ENCODE results near the gene TTLL9. TPM values are rescaled to one million over a fixed set of nuclear protein-coding genes. Genes with fewer than 3 reads are reported as not detected.
A peak's percentile ranks its signal among the peaks of the same experiment; 100 is the strongest.

The TTLL9 gene
- polyA plus RNA-seq, 1 donor: 1.0 TPM

GRCh38 chr20:31879143-31879987 lies 8.9 kb downstream of the TTLL9 start:
- no CpG with 5 or more reads among the region's 45 CpGs for WGBS (ENCODE audit: insufficient coverage, low lambda C conversion rate)

GRCh38 chr20:31881945-31882344 lies 11.5 kb downstream of the TTLL9 start:
- Histone ChIP-seq H3K9me3 (ENCODE audit: control insufficient read depth, low read depth, low read length) (no peaks in the 10 kb centered on the region), H3K27ac (ENCODE audit: low read length) (no peak overlapping the region), H3K27me3 (ENCODE audit: control insufficient read depth, insufficient read depth, low read length) (no peaks in the 10 kb centered on the region), H3K4me1 (ENCODE audit: control insufficient read depth, insufficient read depth, low read length) (peaks cover 8% of the 10 kb centered on the region), H3K36me3 (ENCODE audit: control insufficient read depth, insufficient read depth, low read length) (no peaks in the 10 kb centered on the region), H3K4me3 (ENCODE audit: low read length) (no peak overlapping the region)
- no CpG with 5 or more reads among the region's 5 CpGs for WGBS (ENCODE audit: insufficient coverage, low lambda C conversion rate)
- DNase-seq: no peak

More at GRCh38 chr20:31879143-31879987, 8.9 kb downstream of the TTLL9 start:
- Histone ChIP-seq H3K4me1 (ENCODE audit: control insufficient read depth, insufficient read depth, low read length) (peaks cover 8% of the 10 kb centered on the region), H3K4me3 (ENCODE audit: low read length) (peak overlapping the region; percentile 55), H3K27ac (ENCODE audit: low read length) (peak overlapping the region; percentile 14), H3K27me3 (ENCODE audit: control insufficient read depth, insufficient read depth, low read length) (no peaks in the 10 kb centered on the region), H3K9me3 (ENCODE audit: control insufficient read depth, low read depth, low read length) (no peaks in the 10 kb centered on the region), H3K36me3 (ENCODE audit: control insufficient read depth, insufficient read depth, low read length) (no peaks in the 10 kb centered on the region)
- DNase-seq: peak; percentile 91 to 94

- H3K4me1 ChIP-seq (ENCODE audit: control insufficient read depth, insufficient read depth, low read length): peaks cover 8% of the 10 kb centered on the region
- H3K27ac ChIP-seq (ENCODE audit: low read length): no peak overlapping the region
- no peak for DNase-seq
- H3K36me3 ChIP-seq (ENCODE audit: control insufficient read depth, insufficient read depth, low read length): no peaks in the 10 kb centered on the region
- no peaks in the 10 kb centered on the region for H3K9me3 ChIP-seq (ENCODE audit: control insufficient read depth, low read depth, low read length)
- H3K4me3 ChIP-seq (ENCODE audit: low read length): no peak overlapping the region
- no peaks in the 10 kb centered on the region for H3K27me3 ChIP-seq (ENCODE audit: control insufficient read depth, insufficient read depth, low read length)
Measured at GRCh38 chr20:31883829-31884228, 13.4 kb downstream of the TTLL9 start.

- no peaks in the 10 kb centered on the region for H3K4me1 ChIP-seq (ENCODE audit: control insufficient read depth, insufficient read depth, low read length)
- no peaks in the 10 kb centered on the region for H3K9me3 ChIP-seq (ENCODE audit: control insufficient read depth, low read depth, low read length)
- DNase-seq: no peak
- H3K4me3 ChIP-seq (ENCODE audit: low read length): no peak overlapping the region
- H3K27me3 ChIP-seq (ENCODE audit: control insufficient read depth, insufficient read depth, low read length): no peaks in the 10 kb centered on the region
- H3K36me3 ChIP-seq (ENCODE audit: control insufficient read depth, insufficient read depth, low read length): no peaks in the 10 kb centered on the region
- no CpG with 5 or more reads among the region's 8 CpGs for WGBS (ENCODE audit: insufficient coverage, low lambda C conversion rate)
- no peak overlapping the region for H3K27ac ChIP-seq (ENCODE audit: low read length)
Measured at GRCh38 chr20:31890646-31891045, 20.2 kb downstream of the TTLL9 start.

GRCh38 chr20:31894980-31895675 lies 24.7 kb downstream of the TTLL9 start:
- Histone ChIP-seq H3K36me3 (ENCODE audit: control insufficient read depth, insufficient read depth, low read length) (no peaks in the 10 kb centered on the region), H3K4me1 (ENCODE audit: control insufficient read depth, insufficient read depth, low read length) (no peaks in the 10 kb centered on the region), H3K4me3 (ENCODE audit: low read length) (no peak overlapping the region), H3K27me3 (ENCODE audit: control insufficient read depth, insufficient read depth, low read length) (no peaks in the 10 kb centered on the region), H3K9me3 (ENCODE audit: control insufficient read depth, low read depth, low read length) (no peaks in the 10 kb centered on the region), H3K27ac (ENCODE audit: low read length) (no peak overlapping the region)
- peak; percentile 29 to 48 for DNase-seq
- WGBS (ENCODE audit: insufficient coverage, low lambda C conversion rate): no CpG with 5 or more reads among the region's 8 CpGs

GRCh38 chr20:31896049-31896448 lies 25.6 kb downstream of the TTLL9 start:
- H3K4me3 ChIP-seq (ENCODE audit: low read length): no peak overlapping the region
- H3K27me3 ChIP-seq (ENCODE audit: control insufficient read depth, insufficient read depth, low read length): no peaks in the 10 kb centered on the region
- H3K27ac ChIP-seq (ENCODE audit: low read length): no peak overlapping the region
- 93% methylated on average over 5 of the region's 9 CpGs for WGBS (ENCODE audit: insufficient coverage, low lambda C conversion rate)
- H3K9me3 ChIP-seq (ENCODE audit: control insufficient read depth, low read depth, low read length): no peaks in the 10 kb centered on the region
- H3K36me3 ChIP-seq (ENCODE audit: control insufficient read depth, insufficient read depth, low read length): no peaks in the 10 kb centered on the region
- DNase-seq: no peak
- H3K4me1 ChIP-seq (ENCODE audit: control insufficient read depth, insufficient read depth, low read length): no peaks in the 10 kb centered on the region

GRCh38 chr20:31897541-31897940 lies 27.1 kb downstream of the TTLL9 start:
- H3K9me3 ChIP-seq (ENCODE audit: control insufficient read depth, low read depth, low read length): no peaks in the 10 kb centered on the region
- DNase-seq: no peak
- no peaks in the 10 kb centered on the region for H3K27me3 ChIP-seq (ENCODE audit: control insufficient read depth, insufficient read depth, low read length)
- no CpG with 5 or more reads among the region's 9 CpGs for WGBS (ENCODE audit: insufficient coverage, low lambda C conversion rate)
- no peaks in the 10 kb centered on the region for H3K4me1 ChIP-seq (ENCODE audit: control insufficient read depth, insufficient read depth, low read length)
- H3K36me3 ChIP-seq (ENCODE audit: control insufficient read depth, insufficient read depth, low read length): no peaks in the 10 kb centered on the region
- H3K4me3 ChIP-seq (ENCODE audit: low read length): no peak overlapping the region
- no peak overlapping the region for H3K27ac ChIP-seq (ENCODE audit: low read length)

GRCh38 chr20:31901615-31902014 lies 31.2 kb downstream of the TTLL9 start:
- H3K4me1 ChIP-seq (ENCODE audit: control insufficient read depth, insufficient read depth, low read length): no peaks in the 10 kb centered on the region
- DNase-seq: no peak
- no peak overlapping the region for H3K4me3 ChIP-seq (ENCODE audit: low read length)
- WGBS (ENCODE audit: insufficient coverage, low lambda C conversion rate): 100% methylated on average over 1 of the region's 6 CpGs
- no peaks in the 10 kb centered on the region for H3K27me3 ChIP-seq (ENCODE audit: control insufficient read depth, insufficient read depth, low read length)
- H3K27ac ChIP-seq (ENCODE audit: low read length): no peak overlapping the region
- H3K9me3 ChIP-seq (ENCODE audit: control insufficient read depth, low read depth, low read length): no peaks in the 10 kb centered on the region
- H3K36me3 ChIP-seq (ENCODE audit: control insufficient read depth, insufficient read depth, low read length): no peaks in the 10 kb centered on the region

- WGBS (ENCODE audit: insufficient coverage, low lambda C conversion rate): no CpG with 5 or more reads among the region's 1 CpG
- no peaks in the 10 kb centered on the region for H3K36me3 ChIP-seq (ENCODE audit: control insufficient read depth, insufficient read depth, low read length)
- no peak overlapping the region for H3K27ac ChIP-seq (ENCODE audit: low read length)
- no peak for DNase-seq
- H3K27me3 ChIP-seq (ENCODE audit: control insufficient read depth, insufficient read depth, low read length): no peaks in the 10 kb centered on the region
- no peak overlapping the region for H3K4me3 ChIP-seq (ENCODE audit: low read length)
- H3K4me1 ChIP-seq (ENCODE audit: control insufficient read depth, insufficient read depth, low read length): no peaks in the 10 kb centered on the region
- no peaks in the 10 kb centered on the region for H3K9me3 ChIP-seq (ENCODE audit: control insufficient read depth, low read depth, low read length)
Measured at GRCh38 chr20:31903627-31904386, 33.4 kb downstream of the TTLL9 start.

GRCh38 chr20:31906001-31906400 lies 35.6 kb downstream of the TTLL9 start:
- H3K36me3 ChIP-seq (ENCODE audit: control insufficient read depth, insufficient read depth, low read length): no peaks in the 10 kb centered on the region
- WGBS (ENCODE audit: insufficient coverage, low lambda C conversion rate): no CpG with 5 or more reads among the region's 5 CpGs
- no peak for DNase-seq
- no peaks in the 10 kb centered on the region for H3K4me1 ChIP-seq (ENCODE audit: control insufficient read depth, insufficient read depth, low read length)
- no peak overlapping the region for H3K27ac ChIP-seq (ENCODE audit: low read length)
- no peak overlapping the region for H3K4me3 ChIP-seq (ENCODE audit: low read length)
- no peaks in the 10 kb centered on the region for H3K9me3 ChIP-seq (ENCODE audit: control insufficient read depth, low read depth, low read length)
- no peaks in the 10 kb centered on the region for H3K27me3 ChIP-seq (ENCODE audit: control insufficient read depth, insufficient read depth, low read length)

Data from large intestine (tissue), 3 donors.